Measurements from ENCODE around the gene KCNH1.

DNA sequence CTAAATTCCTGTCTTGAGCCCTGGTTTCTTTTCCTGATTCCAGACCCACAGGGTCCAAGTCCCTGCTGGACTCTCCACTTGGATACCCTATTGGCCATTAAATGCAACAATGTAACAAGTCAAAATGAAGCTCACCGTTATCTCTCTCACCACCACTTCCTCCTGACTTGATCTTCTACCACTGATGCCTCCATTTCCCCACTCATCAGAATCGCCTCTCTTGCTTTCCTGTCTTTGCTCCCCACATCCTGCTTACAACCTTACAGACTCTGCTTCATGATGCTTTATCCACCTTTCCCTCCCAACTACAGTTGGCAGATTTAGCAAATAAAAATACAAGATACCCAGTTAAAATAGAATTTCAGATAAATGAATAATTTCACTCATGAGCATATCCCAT, 343.8 kb downstream of the KCNH1 start:
- TF ChIP-seq, protein P1, sequence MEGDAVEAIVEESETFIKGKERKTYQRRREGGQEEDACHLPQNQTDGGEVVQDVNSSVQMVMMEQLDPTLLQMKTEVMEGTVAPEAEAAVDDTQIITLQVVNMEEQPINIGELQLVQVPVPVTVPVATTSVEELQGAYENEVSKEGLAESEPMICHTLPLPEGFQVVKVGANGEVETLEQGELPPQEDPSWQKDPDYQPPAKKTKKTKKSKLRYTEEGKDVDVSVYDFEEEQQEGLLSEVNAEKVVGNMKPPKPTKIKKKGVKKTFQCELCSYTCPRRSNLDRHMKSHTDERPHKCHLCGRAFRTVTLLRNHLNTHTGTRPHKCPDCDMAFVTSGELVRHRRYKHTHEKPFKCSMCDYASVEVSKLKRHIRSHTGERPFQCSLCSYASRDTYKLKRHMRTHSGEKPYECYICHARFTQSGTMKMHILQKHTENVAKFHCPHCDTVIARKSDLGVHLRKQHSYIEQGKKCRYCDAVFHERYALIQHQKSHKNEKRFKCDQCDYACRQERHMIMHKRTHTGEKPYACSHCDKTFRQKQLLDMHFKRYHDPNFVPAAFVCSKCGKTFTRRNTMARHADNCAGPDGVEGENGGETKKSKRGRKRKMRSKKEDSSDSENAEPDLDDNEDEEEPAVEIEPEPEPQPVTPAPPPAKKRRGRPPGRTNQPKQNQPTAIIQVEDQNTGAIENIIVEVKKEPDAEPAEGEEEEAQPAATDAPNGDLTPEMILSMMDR (IDR thresholded peaks at IDR 0.05; ENCODE audit: poor library complexity, severe bottlenecking): no peak
- TF ChIP-seq RAD21 (conservative IDR thresholded peaks at IDR 0.05) (no peak), EP300 (conservative IDR thresholded peaks at IDR 0.05; ENCODE audit: poor library complexity, severe bottlenecking) (no peak), EZH2 (IDR thresholded peaks at IDR 0.05; ENCODE audit: borderline replicate concordance, insufficient read depth, low read length, poor library complexity, severe bottlenecking) (no peak), SMC3 (conservative IDR thresholded peaks at IDR 0.05; ENCODE audit: poor library complexity) (no peak), POLR2AphosphoS5 (IDR thresholded peaks at IDR 0.05) (no peak), MXI1 (conservative IDR thresholded peaks at IDR 0.05; ENCODE audit: poor library complexity, severe bottlenecking) (no peak), REST (IDR thresholded peaks at IDR 0.05; ENCODE audit: borderline replicate concordance) (no peak)

Data from neural cell (in vitro differentiated cells).